ENCODE data around the gene PRXL2B.

GRCh38 chr1:2627746-2628145 lies 41.2 kb downstream of the PRXL2B start:
- TF ChIP-seq CTCF (conservative IDR thresholded peaks at IDR 0.05 in 1 of 2, IDR thresholded peaks at IDR 0.05 in 1 of 2; ENCODE audit: extremely low read depth in 1 of 2, insufficient read depth in 1 of 2, low read depth in 1 of 2, low read length in 2 of 2) = no peak
- no peak for TF ChIP-seq EZH2 (IDR thresholded peaks at IDR 0.05; ENCODE audit: borderline replicate concordance, low read length)

Data from mammary epithelial cell (primary cell).